BJ (cell line): ENCODE measurements around the gene TEX13A. TPM values are rescaled to one million over a fixed set of nuclear protein-coding genes. Genes with fewer than 3 reads are reported as not detected.

Experiments used
- CTCF ChIA-PET: fragments of 350-600 bp; formaldehyde crosslinking; extraction: SDS; loops from one replicate; lab custom pipeline; 2021; ENCODE audit warnings: antibody characterized with exemption, inconsistent platforms; lab: Yijun Ruan, JAX
- POLR2A ChIA-PET: fragments of 300-600 bp; sonication (Branson Sonifier 250); formaldehyde crosslinking; extraction: SDS; loops from one replicate; lab custom pipeline; 2021; ENCODE audit warnings: antibody characterized with exemption; lab: Charles Lee
- DNase-seq: peaks from one replicate; pipeline ENCODE4 v3.0.0-alpha.2; 2011; ENCODE audit warnings: low read depth
- H3K27me3 ChIP-seq: 2 replicates; pipeline ENCODE4 v1.6.0; 2011; ENCODE audit warnings: low read length; ENCODE audit not compliant: control insufficient read depth, insufficient read depth
- H3K36me3 ChIP-seq: 2 replicates; pipeline ENCODE4 v1.5.1; 2011; ENCODE audit warnings: low read length; ENCODE audit not compliant: control insufficient read depth, insufficient read depth
- H3K4me3 ChIP-seq: 2 replicates; pipeline ENCODE4 v1.5.1; 2011; ENCODE audit warnings: low read depth, mild to moderate bottlenecking, control low read depth, low read length
- CTCF ChIP-seq: IDR thresholded peaks from 2 replicates; pipeline ENCODE4 v1.5.1; 2011; ENCODE audit warnings: low read depth, mild to moderate bottlenecking, control low read depth, inconsistent platforms, low read length, moderate library complexity; ENCODE audit not compliant: insufficient read depth
- polyA plus RNA-seq: library from polyadenylated mRNA; depleted of rRNA; stranded (reverse); fragments of >200 nt; gene quantifications from 2 replicates; pipeline ENCODE4 v1.2.3, GENCODE V29; 2011

The TEX13A gene
- polyA plus RNA-seq, 1 experiment = not detected

GRCh38 chrX:105179644-105180043 is 40.9 kb downstream of the TEX13A start:
- TF ChIP-seq CTCF = no peak
- Histone ChIP-seq H3K27me3 (no peaks in the 10 kb centered on the region), H3K36me3 (no peaks in the 10 kb centered on the region), H3K4me3 (no peak overlapping the region)
- ChIA-PET CTCF (no interaction called here), POLR2A (no interaction called here)
- no peak for DNase-seq

GRCh38 chrX:105173071-105173470 is 47.4 kb downstream of the TEX13A start:
- DNase-seq = no peak
- Histone ChIP-seq H3K36me3 (no peaks in the 10 kb centered on the region), H3K27me3 (no peaks in the 10 kb centered on the region), H3K4me3 (no peak overlapping the region)
- ChIA-PET POLR2A (no interaction called here), CTCF (no interaction called here)
- no peak for TF ChIP-seq CTCF
